SK-N-SH treated with all-trans-retinoic acid at 6 μM for 48 hours (cell line): ENCODE measurements around the gene CAMK2A.

Experiments
- TOX ChIP-seq: fragments of 250-450 bp; sonication (Bioruptor Pico); IDR thresholded peaks from 2 replicates; pipeline ENCODE4 v1.8.0; 2021; ENCODE audit warnings: mild to moderate bottlenecking, moderate library complexity, borderline replicate concordance
- ZC3H10 ChIP-seq: fragments of 250-450 bp; sonication (Bioruptor Pico); IDR thresholded peaks from 2 replicates; pipeline ENCODE4 v1.5.1; 2021; ENCODE audit warnings: mild to moderate bottlenecking, moderate library complexity
- ZFP3 ChIP-seq: fragments of 250-450 bp; sonication (Bioruptor Pico); IDR thresholded peaks from 2 replicates; pipeline ENCODE4 v1.5.0; 2020; ENCODE audit warnings: mild to moderate bottlenecking, moderate library complexity
- ZFP30 ChIP-seq: fragments of 450-650 bp; formaldehyde crosslinking; IDR thresholded peaks from 2 replicates; pipeline ENCODE4 v1.5.0; 2022; ENCODE audit warnings: mild to moderate bottlenecking, moderate library complexity
- TF ChIP-seq, protein P1 (sequence below): fragments of 250-450 bp; sonication (Bioruptor Pico); IDR thresholded peaks from 2 replicates; pipeline ENCODE4 v1.8.0; 2020; ENCODE audit warnings: mild to moderate bottlenecking, moderate library complexity, borderline replicate concordance
- TF ChIP-seq, protein P2 (sequence below): fragments of 250-450 bp; sonication (Bioruptor Pico); IDR thresholded peaks from 2 replicates; pipeline ENCODE4 v1.5.1; 2021; ENCODE audit warnings: mild to moderate bottlenecking, moderate library complexity

DNA sequence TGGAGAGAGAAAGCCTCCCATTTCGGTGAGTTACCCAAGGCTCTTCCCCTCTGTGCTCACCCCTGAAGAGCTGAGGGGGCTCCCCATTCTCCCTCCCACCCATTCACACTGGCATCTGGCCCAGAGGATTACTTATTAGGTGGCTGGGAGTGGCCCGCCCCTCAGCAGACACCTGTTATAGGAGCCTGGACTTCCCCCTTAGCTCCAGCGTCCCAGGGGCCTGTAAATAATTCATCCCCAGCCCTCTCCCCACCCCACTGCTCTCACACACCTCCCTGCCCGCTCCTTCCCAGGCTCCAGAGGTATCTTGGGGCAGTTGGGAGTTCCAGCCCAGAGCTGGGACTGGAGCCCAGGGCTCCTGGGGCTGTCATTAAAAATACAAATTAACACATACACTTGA lies 111.3 kb downstream of the CAMK2A start:
- no peak for TF ChIP-seq ZFP3 (CRISPR knock-in tag)
- TF ChIP-seq, protein P1, sequence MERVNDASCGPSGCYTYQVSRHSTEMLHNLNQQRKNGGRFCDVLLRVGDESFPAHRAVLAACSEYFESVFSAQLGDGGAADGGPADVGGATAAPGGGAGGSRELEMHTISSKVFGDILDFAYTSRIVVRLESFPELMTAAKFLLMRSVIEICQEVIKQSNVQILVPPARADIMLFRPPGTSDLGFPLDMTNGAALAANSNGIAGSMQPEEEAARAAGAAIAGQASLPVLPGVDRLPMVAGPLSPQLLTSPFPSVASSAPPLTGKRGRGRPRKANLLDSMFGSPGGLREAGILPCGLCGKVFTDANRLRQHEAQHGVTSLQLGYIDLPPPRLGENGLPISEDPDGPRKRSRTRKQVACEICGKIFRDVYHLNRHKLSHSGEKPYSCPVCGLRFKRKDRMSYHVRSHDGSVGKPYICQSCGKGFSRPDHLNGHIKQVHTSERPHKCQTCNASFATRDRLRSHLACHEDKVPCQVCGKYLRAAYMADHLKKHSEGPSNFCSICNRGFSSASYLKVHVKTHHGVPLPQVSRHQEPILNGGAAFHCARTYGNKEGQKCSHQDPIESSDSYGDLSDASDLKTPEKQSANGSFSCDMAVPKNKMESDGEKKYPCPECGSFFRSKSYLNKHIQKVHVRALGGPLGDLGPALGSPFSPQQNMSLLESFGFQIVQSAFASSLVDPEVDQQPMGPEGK (CRISPR knock-in tag): no peak
- TF ChIP-seq, protein P2, sequence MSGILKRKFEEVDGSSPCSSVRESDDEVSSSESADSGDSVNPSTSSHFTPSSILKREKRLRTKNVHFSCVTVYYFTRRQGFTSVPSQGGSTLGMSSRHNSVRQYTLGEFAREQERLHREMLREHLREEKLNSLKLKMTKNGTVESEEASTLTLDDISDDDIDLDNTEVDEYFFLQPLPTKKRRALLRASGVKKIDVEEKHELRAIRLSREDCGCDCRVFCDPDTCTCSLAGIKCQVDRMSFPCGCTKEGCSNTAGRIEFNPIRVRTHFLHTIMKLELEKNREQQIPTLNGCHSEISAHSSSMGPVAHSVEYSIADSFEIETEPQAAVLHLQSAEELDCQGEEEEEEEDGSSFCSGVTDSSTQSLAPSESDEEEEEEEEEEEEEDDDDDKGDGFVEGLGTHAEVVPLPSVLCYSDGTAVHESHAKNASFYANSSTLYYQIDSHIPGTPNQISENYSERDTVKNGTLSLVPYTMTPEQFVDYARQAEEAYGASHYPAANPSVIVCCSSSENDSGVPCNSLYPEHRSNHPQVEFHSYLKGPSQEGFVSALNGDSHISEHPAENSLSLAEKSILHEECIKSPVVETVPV: no peak
- TF ChIP-seq TOX: no peak
- TF ChIP-seq ZFP30 (CRISPR knock-in tag): no peak
- no peak for TF ChIP-seq ZC3H10 (CRISPR knock-in tag)
